ENCODE results near the gene KRTAP9-7.

Gene KRTAP9-7

GRCh38 chr17:41325611-41326010 is 50.1 kb downstream of the KRTAP9-7 start:
- H3K36me3 ChIP-seq (ENCODE audit: insufficient read depth, low read depth, low read length): no peaks in the 10 kb centered on the region
- H3K9me3 ChIP-seq (ENCODE audit: insufficient read depth, low read depth, low read length): no peaks in the 10 kb centered on the region
- no peaks in the 10 kb centered on the region for H3K27me3 ChIP-seq (ENCODE audit: insufficient read depth, low read length)
- no peaks in the 10 kb centered on the region for H3K4me1 ChIP-seq (ENCODE audit: insufficient read depth, low read length)
- no peak overlapping the region for H3K4me3 ChIP-seq (ENCODE audit: low read length)
- H3K27ac ChIP-seq (ENCODE audit: low read length): no peak overlapping the region
- H3K9ac ChIP-seq (ENCODE audit: low read depth, low read length): no peak overlapping the region
